ENCODE results near the gene ROPN1. TPM values are rescaled to one million over a fixed set of nuclear protein-coding genes. Genes with fewer than 3 reads are reported as not detected.
A peak's percentile ranks its signal among the peaks of the same experiment; 100 is the strongest.

The ROPN1 gene
- total and polyA plus RNA-seq, 2 of the 4 experiments (the other 2 are of a cell fraction): 0.03 to 0.18 TPM

- Histone ChIP-seq H2BK15ac (ENCODE audit: low read depth, low read length) (no peak overlapping the region), H3K9ac (ENCODE audit: low read depth, low read length) (no peak overlapping the region), H3K18ac (ENCODE audit: low read depth, low read length) (no peak overlapping the region), H3K9me1 (ENCODE audit: insufficient read depth, low read length) (no peaks in the 10 kb centered on the region), H2BK5ac (ENCODE audit: low read depth, low read length, poor library complexity, severe bottlenecking) (no peak overlapping the region), H3K14ac (replicated peaks; ENCODE audit: low read depth, low read length) (no peak overlapping the region), H3K4me3 (ENCODE audit: insufficient read depth, low read depth, low read length) (no peak overlapping the region), H3K79me1 (ENCODE audit: low read depth in 1 of 2, low read length in 2 of 2) (no peaks in the 10 kb centered on the region), H2AK5ac (ENCODE audit: low read depth, low read length) (no peak overlapping the region), H2BK120ac (ENCODE audit: low read depth, low read length) (no peak overlapping the region), H2BK20ac (ENCODE audit: low read depth, low read length) (no peak overlapping the region), H2AK9ac (replicated peaks; ENCODE audit: low read depth, low read length, poor library complexity) (no peak overlapping the region), H3K56ac (ENCODE audit: extremely low read depth, insufficient read depth, low read length) (no peak overlapping the region), H4K20me1 (ENCODE audit: insufficient read depth, low read length) (no peaks in the 10 kb centered on the region), H3K4me2 (ENCODE audit: low read depth, low read length) (no peak overlapping the region), H3K36me3 (ENCODE audit: control insufficient read depth, insufficient read depth, low read length) (no peaks in the 10 kb centered on the region), H2AFZ (replicated peaks; ENCODE audit: low read length, poor library complexity) (no peak overlapping the region), H4K91ac (ENCODE audit: insufficient read depth, low read depth, low read length) (no peak overlapping the region), H3K9me3 (ENCODE audit: control insufficient read depth, insufficient read depth, low read length) (peaks cover 4% of the 10 kb centered on the region), H3K23ac (ENCODE audit: low read depth, low read length) (no peak overlapping the region), H4K5ac (ENCODE audit: low read depth, low read length) (no peak overlapping the region), H3K4me1 (ENCODE audit: control insufficient read depth, insufficient read depth, low read length) (no peaks in the 10 kb centered on the region), H3K4ac (ENCODE audit: low read depth, low read length) (no peak overlapping the region), H3K27me3 (ENCODE audit: control insufficient read depth, insufficient read depth, low read length) (peaks cover 46% of the 10 kb centered on the region), H3K27ac (ENCODE audit: insufficient read depth, low read length) (no peak overlapping the region), H4K8ac (ENCODE audit: low read depth in 2 of 2, low read length in 2 of 2) (no peak overlapping the region)
- in situ Hi-C loops (cut with MboI; ENCODE audit: low sequenced_read_pairs): no loop called here
- no TSS peak for BruUV-seq (replicated peaks)
- WGBS, 2 experiments (ENCODE audit: extremely low coverage in 2 of 2, insufficient read length in 1 of 2): no CpG with 5 or more reads among the region's 1 CpG
- POLR2A ChIA-PET (ENCODE audit: unreplicated experiment): no interaction called here
- TF ChIP-seq MAFK (IDR thresholded peaks at IDR 0.05; ENCODE audit: low read depth, low read length): peak; percentile 38
- no peak for TF ChIP-seq SMC3 (IDR thresholded peaks at IDR 0.05; ENCODE audit: low read depth, low read length)
- ATAC-seq (ENCODE audit: low read depth) (no peak), DNase-seq (no peak)
- dilution Hi-C loops (cut with HindIII; ENCODE audit: low sequenced_read_pairs, unreplicated experiment): no loop called here
- CTCF ChIA-PET: no interaction called here
- intact Hi-C loops (cut with micrococcal nuclease): no loop called here
Measured at GRCh38 chr3:123993818-123994217, 1.9 kb upstream of the ROPN1 start.

Data from IMR-90 (cell line).